Measurements from ENCODE around the gene TRPM4.
A peak's percentile ranks its signal among the peaks of the same experiment; 100 is the strongest.

Gene TRPM4

DNA sequence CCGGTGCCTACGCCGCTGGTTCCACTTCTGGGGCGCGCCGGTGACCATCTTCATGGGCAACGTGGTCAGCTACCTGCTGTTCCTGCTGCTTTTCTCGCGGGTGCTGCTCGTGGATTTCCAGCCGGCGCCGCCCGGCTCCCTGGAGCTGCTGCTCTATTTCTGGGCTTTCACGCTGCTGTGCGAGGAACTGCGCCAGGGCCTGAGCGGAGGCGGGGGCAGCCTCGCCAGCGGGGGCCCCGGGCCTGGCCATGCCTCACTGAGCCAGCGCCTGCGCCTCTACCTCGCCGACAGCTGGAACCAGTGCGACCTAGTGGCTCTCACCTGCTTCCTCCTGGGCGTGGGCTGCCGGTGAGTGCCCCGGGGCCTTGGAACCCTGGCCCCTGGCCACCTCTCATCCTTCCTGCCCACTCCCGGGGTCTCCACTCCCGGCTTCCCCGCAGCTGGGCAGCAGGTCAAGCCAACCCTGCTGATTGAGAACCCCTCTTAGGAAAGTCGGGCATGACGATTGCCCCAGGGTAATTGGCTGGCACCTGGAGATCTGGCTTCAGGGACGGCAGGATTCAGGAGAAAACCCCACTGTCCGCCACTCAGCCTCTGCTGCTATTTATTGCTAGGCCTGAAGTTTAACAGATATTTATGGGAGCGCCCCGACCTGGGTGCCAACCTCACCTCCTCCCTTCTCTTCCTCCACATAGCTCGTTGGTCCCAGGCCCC, 39.1 kb downstream of the TRPM4 start:
- TF ChIP-seq, protein P1, sequence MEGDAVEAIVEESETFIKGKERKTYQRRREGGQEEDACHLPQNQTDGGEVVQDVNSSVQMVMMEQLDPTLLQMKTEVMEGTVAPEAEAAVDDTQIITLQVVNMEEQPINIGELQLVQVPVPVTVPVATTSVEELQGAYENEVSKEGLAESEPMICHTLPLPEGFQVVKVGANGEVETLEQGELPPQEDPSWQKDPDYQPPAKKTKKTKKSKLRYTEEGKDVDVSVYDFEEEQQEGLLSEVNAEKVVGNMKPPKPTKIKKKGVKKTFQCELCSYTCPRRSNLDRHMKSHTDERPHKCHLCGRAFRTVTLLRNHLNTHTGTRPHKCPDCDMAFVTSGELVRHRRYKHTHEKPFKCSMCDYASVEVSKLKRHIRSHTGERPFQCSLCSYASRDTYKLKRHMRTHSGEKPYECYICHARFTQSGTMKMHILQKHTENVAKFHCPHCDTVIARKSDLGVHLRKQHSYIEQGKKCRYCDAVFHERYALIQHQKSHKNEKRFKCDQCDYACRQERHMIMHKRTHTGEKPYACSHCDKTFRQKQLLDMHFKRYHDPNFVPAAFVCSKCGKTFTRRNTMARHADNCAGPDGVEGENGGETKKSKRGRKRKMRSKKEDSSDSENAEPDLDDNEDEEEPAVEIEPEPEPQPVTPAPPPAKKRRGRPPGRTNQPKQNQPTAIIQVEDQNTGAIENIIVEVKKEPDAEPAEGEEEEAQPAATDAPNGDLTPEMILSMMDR (conservative IDR thresholded peaks at IDR 0.05; ENCODE audit: low read length), result no peak
- no peak for TF ChIP-seq EZH2phosphoT487 (IDR thresholded peaks at IDR 0.05; ENCODE audit: borderline replicate concordance)
- Histone ChIP-seq H3K9ac (ENCODE audit: low read depth, low read length, poor library complexity, severe bottlenecking) (no peak overlapping the region), H2AFZ (ENCODE audit: low read length) (no peak overlapping the region), H3K27me3 (ENCODE audit: insufficient read depth, low read length, poor library complexity, severe bottlenecking) (no peaks in the 10 kb centered on the region), H3K4me3 (ENCODE audit: low read length, poor library complexity, severe bottlenecking) (no peak overlapping the region), H3K4me2 (ENCODE audit: low read depth, low read length, poor library complexity, severe bottlenecking) (no peak overlapping the region), H3K4me1 (ENCODE audit: insufficient read depth, low read length, poor library complexity, severe bottlenecking) (no peaks in the 10 kb centered on the region), H3F3A (ENCODE audit: low read depth) (no peaks in the 10 kb centered on the region), H3K79me2 (ENCODE audit: insufficient read depth, low read length) (no peaks in the 10 kb centered on the region), H3K9me2 (replicated peaks; ENCODE audit: low read depth, low read length) (no peaks in the 10 kb centered on the region), H3K36me3 (ENCODE audit: insufficient read depth, low read length) (no peaks in the 10 kb centered on the region), H3K9me3 (ENCODE audit: insufficient read depth, low read depth, low read length) (no peaks in the 10 kb centered on the region), H4K20me1 (ENCODE audit: insufficient read depth, low read length, poor library complexity, severe bottlenecking) (no peaks in the 10 kb centered on the region)

DNA sequence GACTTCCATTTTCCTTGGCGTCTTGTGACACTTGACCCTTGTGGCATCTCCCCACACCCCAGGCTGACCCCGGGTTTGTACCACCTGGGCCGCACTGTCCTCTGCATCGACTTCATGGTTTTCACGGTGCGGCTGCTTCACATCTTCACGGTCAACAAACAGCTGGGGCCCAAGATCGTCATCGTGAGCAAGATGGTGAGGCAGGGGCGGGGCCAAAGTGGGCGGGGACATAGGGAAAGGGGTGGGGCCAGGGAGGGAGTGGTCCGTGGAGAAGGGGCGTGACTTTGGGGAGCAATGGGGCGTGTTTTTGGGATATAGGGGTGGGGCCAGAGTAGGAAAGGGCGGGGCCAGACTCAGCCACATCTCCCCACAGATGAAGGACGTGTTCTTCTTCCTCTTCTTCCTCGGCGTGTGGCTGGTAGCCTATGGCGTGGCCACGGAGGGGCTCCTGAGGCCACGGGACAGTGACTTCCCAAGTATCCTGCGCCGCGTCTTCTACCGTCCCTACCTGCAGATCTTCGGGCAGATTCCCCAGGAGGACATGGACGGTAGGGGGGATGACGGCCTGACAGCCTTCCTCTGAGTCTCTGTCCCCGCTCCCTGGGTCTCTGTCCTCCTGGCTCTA, 42.8 kb downstream of the TRPM4 start:
- Histone ChIP-seq H3F3A (ENCODE audit: low read depth) (no peaks in the 10 kb centered on the region), H2AFZ (ENCODE audit: low read length) (no peak overlapping the region), H3K4me1 (ENCODE audit: insufficient read depth, low read length, poor library complexity, severe bottlenecking) (no peaks in the 10 kb centered on the region), H3K4me3 (ENCODE audit: low read length, poor library complexity, severe bottlenecking) (no peak overlapping the region), H3K9me2 (replicated peaks; ENCODE audit: low read depth, low read length) (no peaks in the 10 kb centered on the region), H3K27me3 (ENCODE audit: insufficient read depth, low read length, poor library complexity, severe bottlenecking) (no peaks in the 10 kb centered on the region), H3K36me3 (ENCODE audit: insufficient read depth, low read length) (no peaks in the 10 kb centered on the region), H3K79me2 (ENCODE audit: insufficient read depth, low read length) (no peaks in the 10 kb centered on the region), H3K9ac (ENCODE audit: low read depth, low read length, poor library complexity, severe bottlenecking) (no peak overlapping the region), H3K4me2 (ENCODE audit: low read depth, low read length, poor library complexity, severe bottlenecking) (peak overlapping the region; percentile 63), H3K9me3 (ENCODE audit: insufficient read depth, low read depth, low read length) (no peaks in the 10 kb centered on the region), H4K20me1 (ENCODE audit: insufficient read depth, low read length, poor library complexity, severe bottlenecking) (no peaks in the 10 kb centered on the region)
- no peak for TF ChIP-seq EZH2phosphoT487 (IDR thresholded peaks at IDR 0.05; ENCODE audit: borderline replicate concordance)

DNA sequence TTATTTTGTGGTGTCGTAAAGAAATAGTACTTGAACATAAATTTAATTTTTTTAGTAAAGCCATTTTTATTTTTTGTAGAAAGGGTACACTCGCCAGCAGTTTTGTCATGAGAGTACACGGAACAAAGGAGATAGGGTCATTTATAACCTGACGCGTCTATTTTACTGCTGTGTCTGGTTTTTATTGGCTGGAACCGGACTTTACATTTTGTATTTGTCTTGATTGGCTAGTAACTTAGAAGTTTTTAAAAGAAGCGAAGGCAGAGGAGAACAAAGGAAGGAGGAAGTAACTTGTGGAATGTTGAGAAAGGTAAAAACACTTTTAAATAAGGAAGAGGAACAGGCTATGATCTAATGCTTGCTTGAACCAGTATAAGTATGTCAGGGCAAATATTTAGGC, 43.5 kb downstream of the TRPM4 start:
- TF ChIP-seq, protein P1 (conservative IDR thresholded peaks at IDR 0.05; ENCODE audit: low read length), result no peak
- no peak for TF ChIP-seq EZH2phosphoT487 (IDR thresholded peaks at IDR 0.05; ENCODE audit: borderline replicate concordance)
- no peaks in the 10 kb centered on the region for H3K27me3 ChIP-seq (ENCODE audit: insufficient read depth, low read length, poor library complexity, severe bottlenecking)
- no peak overlapping the region for H3K4me2 ChIP-seq (ENCODE audit: low read depth, low read length, poor library complexity, severe bottlenecking)
- H3K4me3 ChIP-seq (ENCODE audit: low read length, poor library complexity, severe bottlenecking), result no peak overlapping the region
- no peaks in the 10 kb centered on the region for H3K4me1 ChIP-seq (ENCODE audit: insufficient read depth, low read length, poor library complexity, severe bottlenecking)
- H4K20me1 ChIP-seq (ENCODE audit: insufficient read depth, low read length, poor library complexity, severe bottlenecking), result no peaks in the 10 kb centered on the region
- no peaks in the 10 kb centered on the region for H3K79me2 ChIP-seq (ENCODE audit: insufficient read depth, low read length)
- no peak overlapping the region for H3K9ac ChIP-seq (ENCODE audit: low read depth, low read length, poor library complexity, severe bottlenecking)
- H3K9me2 ChIP-seq (replicated peaks; ENCODE audit: low read depth, low read length), result no peaks in the 10 kb centered on the region
- no peaks in the 10 kb centered on the region for H3K9me3 ChIP-seq (ENCODE audit: insufficient read depth, low read depth, low read length)
- no peak overlapping the region for H2AFZ ChIP-seq (ENCODE audit: low read length)
- no peaks in the 10 kb centered on the region for H3F3A ChIP-seq (ENCODE audit: low read depth)
- H3K36me3 ChIP-seq (ENCODE audit: insufficient read depth, low read length), result no peaks in the 10 kb centered on the region

All from Loucy (cell line).